ENCODE data around the gene MB21D2.
"Not testable (repeated sequence)": the region's sequence is repeated elsewhere in the genome, so short reads cannot be mapped to it uniquely, and the experiment has no call there.

MB21D2 gene

GRCh38 chr3:192917404-192918274 is at the start of gene MB21D2:
Gene MB21D2 (minus strand): TSS chr3:192917856. CDS start chr3:192917840, 16 bp downstream.
- H3K9me3 Mint-ChIP-seq = no peaks in the 10 kb centered on the region
- peak; percentile 86 for ATAC-seq
- H3K27me3 Mint-ChIP-seq = peaks cover 23% of the 10 kb centered on the region
- peak within 1 kb of the TSS; percentile 97 for H3K4me3 Mint-ChIP-seq
- peaks cover 54% of the 10 kb centered on the region for H3K4me1 Mint-ChIP-seq
- peak within 1 kb of the TSS; percentile 96 for H3K27ac Mint-ChIP-seq
- peaks cover 6% of the 10 kb centered on the region for H3K36me3 Mint-ChIP-seq

- H3K36me3 Mint-ChIP-seq, H3K4me1 Mint-ChIP-seq, H3K4me3 Mint-ChIP-seq, H3K9me3 Mint-ChIP-seq, ATAC-seq, H3K27ac Mint-ChIP-seq: not testable (repeated sequence)
- H3K27me3 Mint-ChIP-seq = peaks cover 19% of the 10 kb centered on the region
Measured at GRCh38 chr3:192964959-192965719, 47.5 kb upstream of the MB21D2 start.

GRCh38 chr3:192959773-192960172 is 42.1 kb upstream of the MB21D2 start:
- Mint-ChIP-seq H3K4me3 (no peak overlapping the region), H3K9me3 (no peaks in the 10 kb centered on the region), H3K27me3 (no peaks in the 10 kb centered on the region), H3K27ac (no peak overlapping the region), H3K4me1 (peaks cover 10% of the 10 kb centered on the region), H3K36me3 (no peaks in the 10 kb centered on the region)
- ATAC-seq = no peak

GRCh38 chr3:192958219-192958872 is 40.7 kb upstream of the MB21D2 start:
- Mint-ChIP-seq H3K27ac (no peak overlapping the region), H3K9me3 (no peaks in the 10 kb centered on the region), H3K27me3 (no peaks in the 10 kb centered on the region), H3K4me3 (no peak overlapping the region), H3K36me3 (no peaks in the 10 kb centered on the region), H3K4me1 (peaks cover 10% of the 10 kb centered on the region)
- no peak for ATAC-seq

GRCh38 chr3:192957441-192958021 is 39.9 kb upstream of the MB21D2 start:
- Mint-ChIP-seq H3K4me1 (peaks cover 10% of the 10 kb centered on the region), H3K27ac (no peak overlapping the region), H3K27me3 (no peaks in the 10 kb centered on the region), H3K9me3 (peaks cover 3% of the 10 kb centered on the region), H3K4me3 (no peak overlapping the region), H3K36me3 (no peaks in the 10 kb centered on the region)
- no peak for ATAC-seq

GRCh38 chr3:192953926-192954325 is 36.3 kb upstream of the MB21D2 start:
- H3K4me1 Mint-ChIP-seq = peaks cover 10% of the 10 kb centered on the region
- H3K4me3 Mint-ChIP-seq = no peak overlapping the region
- H3K27ac Mint-ChIP-seq = no peak overlapping the region
- ATAC-seq = no peak
- no peaks in the 10 kb centered on the region for H3K27me3 Mint-ChIP-seq
- peaks cover 3% of the 10 kb centered on the region for H3K9me3 Mint-ChIP-seq
- no peaks in the 10 kb centered on the region for H3K36me3 Mint-ChIP-seq

- ATAC-seq = no peak
- Mint-ChIP-seq H3K4me1 (no peaks in the 10 kb centered on the region), H3K27ac (no peak overlapping the region), H3K9me3 (no peaks in the 10 kb centered on the region), H3K27me3 (peaks cover 22% of the 10 kb centered on the region), H3K36me3 (no peaks in the 10 kb centered on the region), H3K4me3 (no peak overlapping the region)
Measured at GRCh38 chr3:192947421-192947820, 29.8 kb upstream of the MB21D2 start.

GRCh38 chr3:192943393-192943792 is 25.7 kb upstream of the MB21D2 start:
- no peak overlapping the region for H3K27ac Mint-ChIP-seq
- H3K4me1 Mint-ChIP-seq = no peaks in the 10 kb centered on the region
- no peak overlapping the region for H3K4me3 Mint-ChIP-seq
- H3K27me3 Mint-ChIP-seq = peaks cover 28% of the 10 kb centered on the region
- no peaks in the 10 kb centered on the region for H3K9me3 Mint-ChIP-seq
- no peak for ATAC-seq
- H3K36me3 Mint-ChIP-seq = no peaks in the 10 kb centered on the region

- ATAC-seq = no peak
- Mint-ChIP-seq H3K4me3 (no peak overlapping the region), H3K36me3 (no peaks in the 10 kb centered on the region), H3K4me1 (no peaks in the 10 kb centered on the region), H3K27ac (no peak overlapping the region), H3K27me3 (peaks cover 28% of the 10 kb centered on the region), H3K9me3 (no peaks in the 10 kb centered on the region)
Measured at GRCh38 chr3:192942625-192943024, 25.0 kb upstream of the MB21D2 start.

GRCh38 chr3:192940129-192940528 is 22.5 kb upstream of the MB21D2 start:
- Mint-ChIP-seq H3K27me3 (peaks cover 12% of the 10 kb centered on the region), H3K4me1 (no peaks in the 10 kb centered on the region), H3K9me3 (no peaks in the 10 kb centered on the region), H3K36me3 (no peaks in the 10 kb centered on the region), H3K4me3 (no peak overlapping the region), H3K27ac (no peak overlapping the region)
- no peak for ATAC-seq

- H3K36me3 Mint-ChIP-seq = no peaks in the 10 kb centered on the region
- peaks cover 2% of the 10 kb centered on the region for H3K4me1 Mint-ChIP-seq
- H3K9me3 Mint-ChIP-seq = no peaks in the 10 kb centered on the region
- no peaks in the 10 kb centered on the region for H3K27me3 Mint-ChIP-seq
- H3K27ac Mint-ChIP-seq = no peak overlapping the region
- H3K4me3 Mint-ChIP-seq = no peak overlapping the region
- no peak for ATAC-seq
Measured at GRCh38 chr3:192935441-192935840, 17.8 kb upstream of the MB21D2 start.

GRCh38 chr3:192933779-192934460 is 16.3 kb upstream of the MB21D2 start:
- Mint-ChIP-seq H3K4me3 (no peak overlapping the region), H3K36me3 (no peaks in the 10 kb centered on the region), H3K27ac (no peak overlapping the region), H3K27me3 (no peaks in the 10 kb centered on the region), H3K9me3 (no peaks in the 10 kb centered on the region), H3K4me1 (peaks cover 7% of the 10 kb centered on the region)
- no peak for ATAC-seq

- Mint-ChIP-seq H3K4me3 (no peak overlapping the region), H3K4me1 (peaks cover 7% of the 10 kb centered on the region), H3K27ac (no peak overlapping the region), H3K36me3 (no peaks in the 10 kb centered on the region), H3K9me3 (no peaks in the 10 kb centered on the region), H3K27me3 (no peaks in the 10 kb centered on the region)
- no peak for ATAC-seq
Measured at GRCh38 chr3:192933259-192933658, 15.6 kb upstream of the MB21D2 start.

GRCh38 chr3:192931825-192932224 is 14.2 kb upstream of the MB21D2 start:
- H3K4me1 Mint-ChIP-seq = peaks cover 7% of the 10 kb centered on the region
- no peaks in the 10 kb centered on the region for H3K9me3 Mint-ChIP-seq
- no peak overlapping the region for H3K27ac Mint-ChIP-seq
- no peaks in the 10 kb centered on the region for H3K36me3 Mint-ChIP-seq
- no peak overlapping the region for H3K4me3 Mint-ChIP-seq
- H3K27me3 Mint-ChIP-seq = no peaks in the 10 kb centered on the region
- no peak for ATAC-seq

GRCh38 chr3:192930577-192930976 is 12.9 kb upstream of the MB21D2 start:
- H3K4me3 Mint-ChIP-seq = no peak overlapping the region
- H3K4me1 Mint-ChIP-seq = peaks cover 7% of the 10 kb centered on the region
- H3K9me3 Mint-ChIP-seq = no peaks in the 10 kb centered on the region
- no peak for ATAC-seq
- no peaks in the 10 kb centered on the region for H3K27me3 Mint-ChIP-seq
- H3K27ac Mint-ChIP-seq = no peak overlapping the region
- no peaks in the 10 kb centered on the region for H3K36me3 Mint-ChIP-seq
